Hepatocyte (in vitro differentiated cells): Measurements from ENCODE around the gene PSMC1. TPM values are rescaled to one million over a fixed set of nuclear protein-coding genes. Genes with fewer than 3 reads are reported as not detected.

Source experiments
- DNase-seq: peaks from one replicate; pipeline ENCODE4 v3.0.0-alpha.2; 2016; ENCODE audit warnings: low spot score
- H2AFZ ChIP-seq: fragments of 200-600 bp; sonication (generic); 2 replicates; pipeline ENCODE4 v1.6.0; 2016; ENCODE audit warnings: antibody characterized with exemption, mild to moderate bottlenecking
- H3K27ac ChIP-seq: fragments of 200-600 bp; sonication (generic); 2 replicates; pipeline ENCODE4 v1.5.1; 2016; ENCODE audit warnings: mild to moderate bottlenecking
- H3K27me3 ChIP-seq: fragments of 200-600 bp; sonication (generic); 2 replicates; pipeline ENCODE4 v1.6.1; 2016
- H3K36me3 ChIP-seq: fragments of 200-600 bp; sonication (generic); replicated peaks from 2 replicates; pipeline ENCODE4 v1.5.1; 2016; ENCODE audit warnings: low read depth; ENCODE audit not compliant: insufficient read depth
- H3K4me1 ChIP-seq: fragments of 200-600 bp; sonication (generic); 2 replicates; pipeline ENCODE4 v1.5.1; 2016; ENCODE audit warnings: mild to moderate bottlenecking, moderate library complexity; ENCODE audit not compliant: insufficient read depth
- H3K4me2 ChIP-seq: fragments of 200-600 bp; sonication (generic); 2 replicates; pipeline ENCODE4 v1.6.0; 2016
- H3K4me3 ChIP-seq: fragments of 200-600 bp; sonication (generic); 2 replicates; pipeline ENCODE4 v1.5.1; 2016; ENCODE audit warnings: mild to moderate bottlenecking
- H3K79me2 ChIP-seq: fragments of 200-600 bp; sonication (generic); 2 replicates; pipeline ENCODE4 v1.6.0; 2017; ENCODE audit warnings: mild to moderate bottlenecking
- H3K9me2 ChIP-seq: fragments of 200-600 bp; sonication (generic); replicated peaks from 2 replicates; pipeline ENCODE4 v1.6.0; 2017; ENCODE audit warnings: mild to moderate bottlenecking; ENCODE audit not compliant: insufficient read depth
- H3K9me3 ChIP-seq: fragments of 200-600 bp; sonication (generic); 2 replicates; pipeline ENCODE4 v1.5.1; 2016; ENCODE audit warnings: low read depth, mild to moderate bottlenecking
- H4K20me1 ChIP-seq: fragments of 200-600 bp; sonication (generic); 2 replicates; pipeline ENCODE4 v1.6.0; 2016; ENCODE audit warnings: mild to moderate bottlenecking; ENCODE audit not compliant: insufficient read depth, poor library complexity, severe bottlenecking
- CTCF ChIP-seq: fragments of 200-600 bp; sonication (generic); IDR thresholded peaks from 2 replicates; pipeline ENCODE4 v1.5.1; 2016; ENCODE audit warnings: antibody characterized with exemption, mild to moderate bottlenecking; ENCODE audit not compliant: poor library complexity
- EZH2 ChIP-seq: fragments of 200-600 bp; sonication (generic); IDR thresholded peaks from 2 replicates; pipeline ENCODE4 v1.6.1; 2016; ENCODE audit warnings: antibody characterized with exemption, mild to moderate bottlenecking, borderline replicate concordance
- EZH2phosphoT487 ChIP-seq: fragments of 200-600 bp; sonication (generic); IDR thresholded peaks from one replicate; pipeline ENCODE4 v1.6.1; 2018; ENCODE audit warnings: antibody characterized with exemption, mild to moderate bottlenecking, low read depth, moderate library complexity; ENCODE audit not compliant: unreplicated experiment, severe bottlenecking
- WGBS: methylation state at CpG from one replicate; pipeline ENCODE4 v1.1.6; 2016; ENCODE audit warnings: low lambda C conversion rate; ENCODE audit errors: missing lambda C conversion rate; 5-methylcytosine and 5-hydroxymethylcytosine counted together
- polyA plus RNA-seq: library from polyadenylated mRNA; unstranded; fragments of >200 nt; fragmentation: Nextera tagmentation; extraction: Ambion mirVana; gene quantifications from 2 replicates; pipeline ENCODE4 v1.2.1, GENCODE V29; 2016
- total RNA-seq: library from RNA; depleted of rRNA; stranded (reverse); fragments of >200 nt; gene quantifications from 2 replicates; pipeline ENCODE4 v1.2.3, GENCODE V29; 2014

Gene PSMC1
- total and polyA plus RNA-seq, 2 experiments from 2014 or later = 144 to 171 TPM

DNA sequence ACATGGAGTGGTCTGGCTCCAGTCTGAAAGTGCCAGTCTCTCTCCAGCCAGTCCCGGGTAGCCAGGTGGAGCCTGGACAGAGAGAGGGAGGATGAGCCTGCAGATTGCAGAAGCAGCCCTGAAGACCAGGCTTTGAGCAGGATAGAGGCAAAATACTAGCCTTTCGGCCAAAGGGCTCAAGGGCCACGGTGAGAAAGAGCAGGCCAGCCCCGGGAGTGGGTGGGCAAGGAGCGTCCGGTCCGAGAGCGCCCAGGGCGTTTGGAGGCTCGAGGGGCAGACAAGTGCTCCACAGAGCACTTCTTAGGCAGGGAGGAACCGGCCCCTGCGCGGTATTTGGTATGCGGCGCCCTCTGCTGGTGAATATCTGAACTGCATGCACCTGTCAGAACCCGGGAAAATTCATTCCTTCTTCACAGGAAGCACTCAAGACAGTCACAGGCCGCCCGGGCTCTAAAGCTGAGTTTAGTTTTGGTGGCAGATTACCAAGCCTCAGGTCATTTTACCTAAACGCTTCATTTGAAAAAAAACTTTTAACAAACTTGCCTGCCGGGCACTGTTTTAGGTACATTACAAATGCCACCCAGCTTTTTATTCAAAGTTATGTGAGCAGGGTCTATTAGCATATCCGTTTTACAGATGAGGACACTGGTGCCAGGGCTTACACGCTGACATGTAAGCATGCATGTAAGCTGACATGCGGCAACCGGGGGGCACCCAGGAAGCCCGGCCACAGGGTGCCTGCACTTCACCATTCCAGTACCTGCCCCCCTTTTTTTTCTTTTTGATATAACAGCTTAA is 21.0 kb upstream of the PSMC1 start:
- no peak for TF ChIP-seq EZH2
- peak; percentile 83 for TF ChIP-seq CTCF
- TF ChIP-seq EZH2phosphoT487 = no peak
- no peaks in the 10 kb centered on the region for H3K4me1 ChIP-seq
- H3K4me2 ChIP-seq = peak overlapping the region; percentile 61

DNA sequence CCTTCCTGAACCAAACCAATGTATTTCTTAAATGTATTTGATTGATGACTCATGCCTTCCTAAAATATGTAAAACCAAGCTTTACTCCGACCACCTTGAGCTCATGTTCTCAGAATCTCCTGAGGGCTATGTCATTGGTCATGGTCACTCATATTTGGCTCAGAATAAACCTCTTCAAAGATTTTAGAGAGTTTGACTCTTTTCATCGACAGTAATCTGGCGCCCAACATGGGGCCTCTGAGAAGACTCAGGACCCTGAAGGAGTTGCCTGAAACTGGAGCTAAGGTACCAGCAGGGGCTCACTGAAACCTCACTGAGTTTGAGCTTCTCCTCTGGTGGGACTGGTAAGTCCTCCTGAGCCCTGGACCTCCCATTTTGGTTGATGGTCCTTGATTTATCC is 17.2 kb upstream of the PSMC1 start:
- no peaks in the 10 kb centered on the region for H3K4me1 ChIP-seq
- H3K4me3 ChIP-seq = no peak overlapping the region
- H3K27me3 ChIP-seq = no peaks in the 10 kb centered on the region
- H3K4me2 ChIP-seq = no peak overlapping the region
- H3K9me2 ChIP-seq = no peaks in the 10 kb centered on the region
- no peak overlapping the region for H3K27ac ChIP-seq
- DNase-seq = no peak
- no peaks in the 10 kb centered on the region for H4K20me1 ChIP-seq
- no peaks in the 10 kb centered on the region for H3K36me3 ChIP-seq
- no peak overlapping the region for H2AFZ ChIP-seq
- H3K9me3 ChIP-seq = peaks cover 14% of the 10 kb centered on the region
- no peaks in the 10 kb centered on the region for H3K79me2 ChIP-seq
- WGBS = 76% methylated on average over 3 of the region's 3 CpGs
- TF ChIP-seq EZH2phosphoT487 (no peak), CTCF (no peak), EZH2 (no peak)

More for the DNA sequence above, 21.0 kb upstream of the PSMC1 start:
- H3K79me2 ChIP-seq = no peaks in the 10 kb centered on the region
- H4K20me1 ChIP-seq = no peaks in the 10 kb centered on the region
- no peak overlapping the region for H3K4me3 ChIP-seq
- peaks cover 14% of the 10 kb centered on the region for H3K9me3 ChIP-seq
- DNase-seq = peak; percentile 67
- H3K36me3 ChIP-seq = no peaks in the 10 kb centered on the region
- no peaks in the 10 kb centered on the region for H3K9me2 ChIP-seq
- no peak overlapping the region for H2AFZ ChIP-seq
- no peaks in the 10 kb centered on the region for H3K27me3 ChIP-seq
- WGBS = 23% methylated on average over 25 of the region's 25 CpGs
- H3K27ac ChIP-seq = no peak overlapping the region

DNA sequence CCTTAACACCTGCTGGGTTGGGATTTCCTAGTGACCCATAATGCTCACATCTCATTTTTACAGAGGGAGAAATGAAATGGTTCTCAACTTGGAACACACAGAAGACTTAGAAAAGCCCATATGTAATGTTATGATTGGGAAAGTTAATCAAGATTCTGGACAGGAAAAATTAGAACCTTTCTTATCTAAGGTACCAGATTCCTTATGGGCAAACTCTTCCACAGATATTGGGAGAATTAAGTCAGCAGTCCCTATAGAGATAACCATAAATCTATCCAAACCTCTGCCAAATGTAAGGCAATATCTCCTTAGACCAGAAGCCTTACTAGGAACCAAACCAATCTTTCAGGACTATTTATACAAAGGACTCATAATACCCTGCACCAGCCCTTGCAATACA is 13.9 kb upstream of the PSMC1 start:
- Histone ChIP-seq H3K4me2 (no peak overlapping the region), H3K36me3 (no peaks in the 10 kb centered on the region), H3K4me3 (no peak overlapping the region), H3K79me2 (no peaks in the 10 kb centered on the region), H2AFZ (no peak overlapping the region), H3K27me3 (no peaks in the 10 kb centered on the region), H3K27ac (no peak overlapping the region), H3K9me2 (no peaks in the 10 kb centered on the region), H4K20me1 (no peaks in the 10 kb centered on the region), H3K4me1 (no peaks in the 10 kb centered on the region), H3K9me3 (peaks cover 14% of the 10 kb centered on the region)
- DNase-seq = no peak
- TF ChIP-seq EZH2 (no peak), EZH2phosphoT487 (no peak), CTCF (no peak)
